ENCODE results near the gene ZNF629.

Gene ZNF629

GRCh38 chr16:30747331-30747730 lies 39.7 kb downstream of the ZNF629 start:
- no peak for DNase-seq

- DNase-seq = peak; percentile 42
Measured at GRCh38 chr16:30746638-30747175, 40.3 kb downstream of the ZNF629 start.

DNA sequence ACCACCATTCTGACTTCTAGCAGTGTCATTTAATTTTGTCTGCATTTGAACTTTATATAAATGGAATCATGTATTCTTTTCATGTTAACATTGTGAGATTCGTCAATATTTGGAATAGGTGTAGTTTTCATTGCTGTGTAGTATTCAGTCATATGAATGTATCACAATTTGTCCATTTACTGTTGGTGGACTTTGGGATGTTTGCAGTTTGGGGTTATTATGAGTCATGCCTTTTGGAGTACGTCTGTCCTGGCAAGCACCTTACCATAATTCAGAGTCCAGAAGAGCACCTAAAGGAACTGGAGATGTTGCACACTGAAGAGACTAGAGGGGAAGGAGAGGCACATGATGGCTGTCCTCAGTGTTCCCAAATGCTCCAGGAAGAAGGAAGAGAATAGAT lies 41.9 kb downstream of the ZNF629 start:
- DNase-seq = no peak

- DNase-seq = no peak
Measured at GRCh38 chr16:30744183-30744582, 42.8 kb downstream of the ZNF629 start.

DNA sequence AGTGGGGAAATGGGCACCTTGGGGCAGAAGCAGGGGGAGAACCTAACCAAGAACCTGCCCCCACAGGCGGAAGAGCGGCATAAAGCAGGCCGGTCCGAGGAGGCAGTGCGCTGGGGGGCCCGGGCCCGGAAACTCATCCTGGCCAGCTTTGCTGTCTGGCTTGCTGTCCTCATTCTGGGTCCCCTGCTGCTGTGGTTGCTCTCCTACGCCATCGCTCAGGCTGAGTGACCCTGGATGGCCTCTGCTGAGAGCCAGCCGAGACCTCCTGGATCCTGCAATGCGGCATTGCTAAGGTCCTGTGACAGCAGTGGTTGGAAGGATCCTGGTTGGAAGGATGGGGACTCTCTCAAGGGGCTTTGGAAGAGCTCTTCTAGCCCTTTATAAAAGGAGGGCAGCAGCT lies 43.3 kb downstream of the ZNF629 start:
- DNase-seq = no peak

DNA sequence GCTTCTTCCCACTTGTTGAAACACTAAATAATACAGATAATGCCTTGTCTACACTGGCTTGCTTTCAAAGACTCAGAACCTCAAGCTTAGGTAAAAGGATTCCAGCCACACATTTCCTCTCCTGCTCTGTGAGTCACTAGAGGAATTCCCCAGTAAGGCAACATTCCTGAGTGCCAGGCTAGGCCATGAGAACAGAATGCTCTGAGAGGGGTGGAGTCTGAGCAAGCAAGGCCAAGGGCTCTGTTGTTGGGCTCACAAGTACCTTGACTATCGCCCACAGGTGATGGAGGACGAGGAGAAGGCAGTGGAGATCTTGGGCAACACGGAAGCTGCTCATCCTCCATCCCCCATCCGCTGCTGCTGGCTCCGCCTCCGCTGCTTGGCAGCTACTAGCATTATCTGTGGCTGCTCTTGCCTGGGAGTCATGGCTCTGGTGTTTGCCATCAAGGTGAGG lies 45.5 kb downstream of the ZNF629 start:
- no peak for DNase-seq

GRCh38 chr16:30740364-30741251 lies 46.4 kb downstream of the ZNF629 start:
- no peak for DNase-seq

GRCh38 chr16:30738984-30739951 lies 47.7 kb downstream of the ZNF629 start:
- no peak for DNase-seq

DNA sequence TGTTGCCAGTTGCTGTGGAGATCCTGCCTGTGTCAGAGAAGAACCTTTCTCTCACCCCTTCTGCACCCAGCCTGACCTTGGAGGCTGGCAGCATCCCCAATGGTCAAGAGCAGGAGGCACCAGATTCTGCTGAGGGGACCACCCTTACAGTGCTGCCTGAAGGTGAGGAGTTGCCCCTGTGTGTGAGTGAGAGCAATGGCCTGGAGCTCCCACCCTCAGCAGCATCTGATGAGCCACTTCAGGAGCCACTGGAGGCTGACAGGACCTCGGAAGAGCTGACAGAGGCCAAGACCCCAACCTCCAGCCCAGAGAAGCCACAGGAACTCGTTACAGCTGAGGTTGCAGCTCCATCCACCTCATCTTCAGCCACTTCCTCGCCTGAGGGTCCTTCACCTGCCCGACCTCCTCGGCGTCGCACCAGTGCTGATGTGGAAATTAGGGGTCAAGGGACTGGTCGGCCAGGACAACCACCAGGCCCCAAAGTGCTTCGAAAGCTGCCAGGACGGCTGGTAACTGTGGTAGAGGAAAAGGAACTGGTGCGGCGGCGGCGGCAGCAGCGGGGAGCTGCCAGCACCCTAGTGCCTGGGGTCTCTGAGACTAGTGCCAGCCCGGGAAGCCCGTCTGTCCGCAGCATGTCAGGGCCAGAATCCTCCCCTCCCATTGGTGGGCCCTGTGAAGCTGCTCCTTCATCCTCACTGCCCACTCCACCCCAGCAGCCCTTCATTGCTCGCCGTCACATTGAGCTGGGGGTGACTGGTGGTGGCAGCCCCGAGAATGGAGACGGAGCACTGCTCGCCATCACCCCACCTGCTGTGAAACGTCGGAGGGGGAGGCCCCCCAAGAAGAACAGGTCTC lies 49.0 kb downstream of the ZNF629 start:
- DNase-seq = no peak

GRCh38 chr16:30736995-30737793 lies 49.8 kb downstream of the ZNF629 start:
- DNase-seq = no peak

DNA sequence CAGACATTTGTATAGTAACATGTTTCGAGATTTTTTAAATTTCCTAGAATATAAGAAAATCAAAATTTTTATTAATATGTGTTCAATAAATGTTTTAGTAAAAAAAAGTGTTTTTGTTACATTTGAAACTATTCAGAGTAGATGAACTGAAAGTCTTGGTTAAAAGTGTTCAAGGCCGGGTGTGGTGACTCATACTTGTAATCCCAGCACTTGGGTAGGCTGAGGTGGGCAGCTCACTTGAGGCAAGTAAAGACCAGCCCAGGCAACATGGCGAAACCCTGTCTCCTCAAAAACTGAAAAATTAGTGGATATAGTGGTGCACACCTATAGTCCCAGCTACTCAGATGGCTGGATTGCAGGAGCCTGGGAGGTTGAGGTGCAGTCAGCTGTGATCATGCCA lies 55.6 kb downstream of the ZNF629 start:
- DNase-seq = no peak

- peak; percentile 79 for DNase-seq
Measured at GRCh38 chr16:30728899-30729672, 57.9 kb downstream of the ZNF629 start.

All from suppressor macrophage treated with lipopolysaccharide for 4 hours (primary cell).